GM18867 (cell line): ENCODE measurements around the gene SCYL1.

Source experiments
- ATAC-seq: cut with Tn5 transposase; IDR thresholded peaks from one replicate; pipeline ENCODE4 v1.9.1; 2021; ENCODE audit warnings: mild to moderate bottlenecking, moderate library complexity; ENCODE audit not compliant: unreplicated experiment

SCYL1 gene

DNA sequence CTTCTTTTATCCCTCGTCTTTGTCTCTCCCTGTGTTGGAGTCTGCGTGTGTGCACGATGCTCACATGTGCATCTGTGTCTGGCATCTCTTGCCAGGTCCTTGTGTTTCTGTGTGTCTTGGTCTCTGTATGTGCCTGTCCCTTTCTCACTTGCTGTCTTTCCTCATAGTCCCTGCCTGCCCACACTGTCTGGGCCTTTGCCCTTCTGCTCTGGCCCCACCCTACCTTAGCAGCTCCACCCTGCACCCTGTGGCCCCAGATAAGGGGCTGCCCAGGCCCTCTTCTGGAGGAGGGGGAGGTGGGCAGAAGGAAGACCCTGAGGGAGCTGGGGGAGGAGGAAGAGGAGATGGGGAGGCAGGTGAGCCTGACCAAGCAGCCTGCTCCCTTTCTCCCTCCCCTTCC is 53.8 kb downstream of the SCYL1 start:
- ATAC-seq: no peak

- no peak for ATAC-seq
These were observed 54.4 kb downstream of the SCYL1 start for GRCh38 chr11:65579291-65579690.

DNA sequence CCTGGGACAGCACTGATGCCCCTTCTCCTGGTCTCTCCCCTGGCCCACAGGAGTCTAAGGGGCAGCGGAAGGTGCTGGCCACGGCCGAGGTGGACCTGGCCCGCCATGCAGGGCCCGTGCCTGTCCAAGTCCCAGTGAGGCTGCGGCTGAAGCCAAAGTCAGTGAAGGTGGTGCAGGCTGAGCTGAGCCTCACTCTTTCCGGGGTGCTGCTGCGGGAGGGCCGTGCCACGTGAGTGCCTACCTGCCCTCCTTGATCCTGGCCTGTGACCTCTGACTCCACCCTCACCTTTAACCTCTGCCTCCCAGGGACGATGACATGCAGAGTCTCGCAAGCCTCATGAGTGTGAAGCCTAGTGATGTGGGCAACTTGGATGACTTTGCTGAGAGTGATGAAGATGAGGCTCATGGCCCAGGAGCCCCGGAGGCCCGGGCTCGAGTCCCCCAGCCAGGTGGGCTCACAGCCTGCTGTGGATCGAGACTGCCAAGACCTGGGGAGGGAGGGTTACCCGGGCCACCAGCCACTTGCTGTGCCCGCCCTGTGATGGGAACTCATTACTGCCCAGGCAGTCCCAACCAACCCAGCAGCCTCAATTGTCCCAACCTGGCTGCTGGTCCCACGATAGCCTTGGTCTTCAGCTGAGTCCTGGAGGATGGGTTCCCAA is 55.3 kb downstream of the SCYL1 start:
- no peak for ATAC-seq

DNA sequence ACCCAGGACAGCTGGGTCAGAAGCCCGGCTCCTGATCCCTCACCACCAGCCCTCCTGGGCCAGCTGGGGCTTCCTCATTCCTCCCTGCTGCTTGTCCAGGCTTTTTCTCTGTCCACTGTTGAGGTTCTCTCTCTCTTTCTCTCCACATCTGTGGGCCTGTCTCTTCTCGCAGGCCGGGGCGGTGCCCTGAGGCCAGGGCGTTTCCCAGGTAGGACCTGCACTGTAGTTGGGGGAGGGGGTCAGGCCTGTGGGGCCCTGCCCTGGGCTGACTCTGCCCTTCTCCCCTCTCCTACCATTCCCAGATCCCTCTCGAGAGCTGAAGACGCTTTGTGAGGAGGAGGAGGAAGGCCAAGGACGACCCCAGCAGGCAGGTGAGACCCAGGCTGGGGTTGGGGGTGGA is 55.9 kb downstream of the SCYL1 start:
- ATAC-seq: no peak

DNA sequence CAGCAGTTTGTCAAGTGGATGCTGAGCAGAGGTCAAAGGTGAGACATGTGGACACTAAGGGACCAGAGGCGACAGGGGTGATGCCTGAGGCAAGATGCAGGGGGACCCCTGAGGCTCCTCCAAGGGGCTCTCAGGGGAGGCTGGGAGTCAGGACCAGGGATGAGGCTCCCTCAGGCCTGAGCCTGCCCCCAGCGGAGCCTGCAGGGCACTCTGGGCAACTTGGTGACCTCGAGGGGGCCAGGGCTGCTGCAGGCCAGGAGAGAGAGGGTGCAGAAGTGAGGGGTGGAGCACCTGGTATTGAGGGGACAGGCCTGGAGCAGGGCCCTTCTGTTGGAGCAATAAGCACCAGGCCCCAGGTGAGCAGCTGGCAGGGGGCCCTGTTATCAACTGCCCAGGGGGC is 57.0 kb downstream of the SCYL1 start:
- no peak for ATAC-seq

DNA sequence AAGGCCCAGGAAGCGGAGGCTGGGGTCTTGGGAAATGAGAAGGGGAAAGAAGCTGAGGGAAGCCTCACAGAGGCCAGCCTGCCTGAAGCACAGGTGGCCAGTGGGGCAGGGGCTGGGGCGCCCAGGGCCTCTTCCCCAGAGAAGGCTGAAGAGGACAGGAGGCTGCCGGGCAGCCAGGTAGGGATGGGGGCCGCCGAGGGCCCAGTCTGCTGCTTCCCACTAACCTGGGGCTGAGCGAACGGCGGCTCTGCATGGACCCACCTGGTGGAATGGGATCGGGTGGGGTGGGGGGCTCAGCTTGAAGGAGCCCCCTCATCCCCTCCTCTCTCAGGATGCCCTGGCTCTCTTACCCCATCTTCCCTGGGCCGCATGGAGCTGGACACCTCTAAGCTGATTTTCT is 58.7 kb downstream of the SCYL1 start:
- ATAC-seq: no peak

DNA sequence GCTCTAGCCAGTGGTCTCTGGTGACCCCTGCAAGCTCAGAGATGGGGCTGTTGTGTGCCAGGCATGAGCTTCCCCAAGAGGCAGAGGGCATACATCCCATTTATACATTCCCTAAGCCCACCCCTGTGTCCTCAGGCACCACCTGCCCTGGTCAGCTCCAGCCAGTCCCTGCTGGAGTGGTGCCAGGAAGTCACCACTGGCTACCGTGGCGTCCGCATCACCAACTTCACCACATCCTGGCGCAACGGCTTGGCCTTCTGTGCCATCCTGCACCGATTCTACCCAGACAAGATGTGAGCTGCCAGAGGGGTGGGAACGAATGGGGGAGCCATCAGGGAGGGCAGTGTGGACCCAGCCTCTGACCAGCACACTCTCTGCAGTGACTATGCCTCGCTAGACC is 59.2 kb downstream of the SCYL1 start:
- no peak for ATAC-seq

DNA sequence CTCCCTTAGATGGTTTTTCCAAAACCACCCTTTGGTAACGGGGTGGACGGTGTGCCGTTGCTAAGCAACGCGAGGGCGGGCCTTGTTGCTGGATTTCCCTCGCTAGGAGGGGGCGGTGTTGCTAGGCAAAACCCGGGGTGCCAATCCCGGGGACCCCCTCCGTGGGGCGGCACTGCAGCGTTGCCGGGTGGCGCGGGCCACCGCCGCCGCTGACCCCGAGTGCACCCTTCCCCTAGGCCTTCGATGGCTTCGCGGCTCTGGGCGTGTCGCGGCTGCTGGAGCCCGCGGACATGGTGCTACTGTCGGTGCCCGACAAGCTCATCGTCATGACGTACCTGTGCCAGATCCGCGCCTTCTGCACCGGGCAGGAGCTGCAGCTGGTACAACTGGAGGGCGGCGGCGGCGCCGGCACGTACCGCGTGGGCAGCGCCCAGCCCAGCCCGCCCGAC is 59.9 kb downstream of the SCYL1 start:
- no peak for ATAC-seq

DNA sequence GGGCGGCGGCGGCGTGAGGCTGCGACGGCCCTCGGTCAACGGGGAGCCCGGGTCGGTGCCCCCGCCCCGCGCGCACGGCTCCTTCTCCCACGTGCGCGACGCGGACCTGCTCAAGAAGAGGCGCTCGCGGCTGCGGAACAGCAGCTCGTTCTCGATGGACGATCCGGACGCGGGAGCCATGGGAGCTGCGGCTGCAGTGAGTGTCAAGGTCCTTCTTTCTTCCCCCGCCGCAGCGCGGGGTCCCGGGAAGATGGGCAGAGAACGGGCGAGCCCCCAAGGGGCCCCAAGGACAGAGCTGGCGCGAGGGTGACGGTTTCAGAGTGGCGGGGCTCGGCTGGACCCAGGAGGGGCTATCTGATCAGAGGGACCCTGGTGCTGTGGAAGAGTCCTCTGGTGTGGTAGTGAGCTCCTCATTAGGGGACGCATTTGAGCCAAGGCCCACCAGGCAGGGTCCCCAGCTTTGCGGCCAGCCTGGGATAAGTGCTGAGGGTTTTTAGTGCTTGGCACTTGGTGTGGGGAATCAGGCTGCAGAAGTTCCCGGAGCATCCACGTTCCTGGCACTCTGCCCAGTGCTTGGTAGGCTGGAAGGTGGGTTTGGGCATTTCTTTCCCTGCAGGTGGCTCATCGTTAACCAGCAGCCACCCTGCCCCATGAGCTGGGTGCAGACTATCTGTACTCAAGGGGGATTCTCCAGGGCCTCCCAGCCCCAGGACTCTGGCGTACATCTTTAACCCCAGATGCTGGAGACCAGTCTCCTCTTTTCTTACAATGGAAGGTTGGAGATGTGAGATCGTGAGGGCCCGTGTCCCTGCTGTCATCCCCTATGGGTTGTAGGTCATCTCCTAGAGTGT is 60.7 kb downstream of the SCYL1 start:
- no peak for ATAC-seq

DNA sequence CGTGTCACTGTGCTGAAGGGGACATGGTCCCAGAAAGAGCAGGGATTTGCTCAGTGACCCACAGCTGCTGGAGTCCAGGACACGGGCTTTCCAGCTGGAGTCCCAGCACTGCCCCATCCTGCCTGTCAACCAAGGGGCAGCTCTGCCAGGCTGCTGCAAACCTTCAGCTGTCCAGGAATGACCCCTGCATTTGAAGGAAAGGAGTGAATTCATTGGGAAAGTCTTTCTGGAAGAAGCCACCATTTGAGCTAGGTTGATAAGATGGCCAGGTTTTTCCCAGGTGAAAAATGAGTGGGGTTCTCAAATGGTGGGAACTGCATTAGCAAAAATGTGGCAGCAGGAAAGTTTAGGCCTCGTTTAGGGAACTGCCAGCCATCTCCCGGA is 61.4 kb downstream of the SCYL1 start:
- no peak for ATAC-seq

DNA sequence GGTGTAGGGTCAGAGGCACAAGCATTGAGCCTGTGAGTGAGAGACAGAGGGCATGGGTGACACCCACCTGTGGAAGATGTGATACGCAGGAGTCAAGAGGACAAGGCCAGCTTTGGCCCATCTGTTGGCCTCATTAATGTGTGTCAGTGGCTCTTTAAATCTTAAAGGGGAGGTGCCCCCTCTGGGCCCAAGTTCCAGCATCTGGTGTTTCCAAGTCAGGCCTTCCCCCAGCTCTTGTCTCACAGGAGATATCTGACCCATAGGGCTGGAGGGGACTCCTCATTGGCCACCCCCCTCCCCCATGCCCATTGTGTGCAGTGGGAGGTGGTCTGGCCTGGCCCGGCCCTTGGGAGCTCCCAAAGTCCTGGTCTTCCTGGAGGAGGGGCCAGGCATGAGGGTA is 61.8 kb downstream of the SCYL1 start:
- ATAC-seq: no peak
